H1 (cell line): ENCODE data around the gene CNTN6. TPM values are rescaled to one million over a fixed set of nuclear protein-coding genes. Genes with fewer than 3 reads are reported as not detected.

Experiments used
- CTCF ChIA-PET: fragments of 300-600 bp; sonication (Branson Sonifier 250); formaldehyde crosslinking; loops from one replicate; lab custom pipeline; 2021; ENCODE audit not compliant: partially characterized antibody; lab: Charles Lee
- POLR2A ChIA-PET: fragments of 300-600 bp; sonication (Branson Sonifier 250); formaldehyde crosslinking; loops from one replicate; lab custom pipeline; 2021; ENCODE audit warnings: inconsistent platforms; ENCODE audit not compliant: partially characterized antibody; lab: Charles Lee
- DNase-seq, 2 experiments: peaks; one replicate each; pipeline versions ENCODE4 v3.0.0 to v3.0.0-alpha.2; 2010 to 2022; ENCODE audit warnings: low spot score in 2 of 2, low read depth in 1 of 2, mixed read lengths in 1 of 2
- FAIRE-seq: peaks from 2 replicates; lab custom pipeline; 2011; peaks lifted over from hg19 to GRCh38; lab: Jason Lieb, UNC
- H2AFZ ChIP-seq: 2 replicates; pipeline ENCODE4 v1.8.1; 2012; ENCODE audit warnings: low read length, inconsistent platforms
- H2AK5ac ChIP-seq: 2 replicates; pipeline ENCODE4 v1.6.1; 2013; ENCODE audit warnings: low read depth, low read length
- H2BK120ac ChIP-seq: replicated peaks from 2 replicates; pipeline ENCODE3; 2013; ENCODE audit warnings: low read depth, low read length, inconsistent platforms
- H2BK12ac ChIP-seq: 2 replicates; pipeline ENCODE4 v1.6.1; 2013; ENCODE audit warnings: low read depth, low read length
- H2BK15ac ChIP-seq: 2 replicates; pipeline ENCODE4 v1.6.1; 2013; ENCODE audit warnings: low read length
- H2BK20ac ChIP-seq: 2 replicates; pipeline ENCODE4 v1.6.1; 2013; ENCODE audit warnings: low read length
- H2BK5ac ChIP-seq: 2 replicates; pipeline ENCODE4 v1.6.1; 2013; ENCODE audit warnings: low read depth, low read length
- H3K14ac ChIP-seq: 2 replicates; pipeline ENCODE4 v1.6.1; 2013; ENCODE audit warnings: inconsistent platforms; ENCODE audit not compliant: insufficient read length
- H3K18ac ChIP-seq: 2 replicates; pipeline ENCODE4 v1.6.1; 2013; ENCODE audit warnings: low read length; ENCODE audit errors: extremely low read depth
- H3K23ac ChIP-seq: 2 replicates; pipeline ENCODE4 v1.6.1; 2013; ENCODE audit warnings: inconsistent platforms; ENCODE audit not compliant: insufficient read length
- H3K23me2 ChIP-seq: 2 replicates; pipeline ENCODE4 v1.6.1; 2013; ENCODE audit warnings: low read depth, low read length
- H3K27ac ChIP-seq: 2 replicates; pipeline ENCODE4 v1.6.1; 2011; ENCODE audit warnings: low read depth, low read length, inconsistent platforms
- H3K27me3 ChIP-seq, 4 experiments: replicated peaks in 1 of 4; 1 replicate in 1 of 4; 2 replicates in 3 of 4; pipeline versions ENCODE4 v1.6.1 to v1.8.1; 2011 to 2013; ENCODE audit warnings: low read length in 3 of 4, mild to moderate bottlenecking in 3 of 4, inconsistent platforms in 2 of 4, mixed read lengths in 2 of 4, moderate library complexity in 1 of 4; ENCODE audit not compliant: control insufficient read depth in 3 of 4, insufficient read depth in 3 of 4; ENCODE audit errors: extremely low read depth in 1 of 4
- H3K36me3 ChIP-seq, 4 experiments: 2 replicates each; pipeline versions ENCODE4 v1.6.1 to v1.8.1; 2011 to 2013; ENCODE audit warnings: mild to moderate bottlenecking in 4 of 4, low read length in 3 of 4, moderate library complexity in 2 of 4, control low read depth in 1 of 4, inconsistent platforms in 1 of 4; ENCODE audit not compliant: insufficient read depth in 4 of 4, control insufficient read depth in 2 of 4
- H3K4ac ChIP-seq: replicated peaks from 2 replicates; pipeline ENCODE3; 2013; ENCODE audit warnings: low read length, low read depth, mixed read lengths, inconsistent platforms; ENCODE audit not compliant: insufficient read length
- H3K4me1 ChIP-seq, 4 experiments: replicated peaks in 1 of 4; 1 replicate in 1 of 4; 2 replicates in 3 of 4; pipeline versions ENCODE4 v1.6.1 to v1.8.1; 2011 to 2013; ENCODE audit warnings: low read length in 3 of 4, inconsistent platforms in 2 of 4, mixed read lengths in 1 of 4; ENCODE audit not compliant: insufficient read depth in 4 of 4, control insufficient read depth in 3 of 4
- H3K4me2 ChIP-seq, 2 experiments: 2 replicates each; pipeline versions ENCODE4 v1.6.1 to v1.8.1; 2011 to 2013; ENCODE audit warnings: low read depth in 2 of 2, low read length in 2 of 2, control low read depth in 1 of 2, inconsistent platforms in 1 of 2, mild to moderate bottlenecking in 1 of 2; ENCODE audit not compliant: insufficient read depth in 1 of 2
- H3K4me3 ChIP-seq, 4 experiments: fragments of 200-600, 300-600 bp in 1 of 4; sonication (generic), shearing (Covaris generic), sonication (Bioruptor Twin) in 1 of 4; 2 replicates each; pipeline versions ENCODE4 v1.5.1 to v1.8.1; 2011 to 2016; ENCODE audit warnings: low read length in 4 of 4, low read depth in 3 of 4, control low read depth in 2 of 4, inconsistent platforms in 2 of 4, mild to moderate bottlenecking in 2 of 4, mixed read lengths in 1 of 4, moderate library complexity in 1 of 4; ENCODE audit not compliant: insufficient read depth in 2 of 4; ENCODE audit errors: extremely low read depth in 1 of 4
- H3K56ac ChIP-seq: replicated peaks from 2 replicates; pipeline ENCODE3; 2013; ENCODE audit warnings: low read depth, mild to moderate bottlenecking, mixed read lengths, low read length, inconsistent platforms; ENCODE audit not compliant: insufficient read length
- H3K79me1 ChIP-seq: 2 replicates; pipeline ENCODE4 v1.6.1; 2013; ENCODE audit warnings: low read depth, low read length, control low read depth
- H3K79me2 ChIP-seq, 2 experiments: 2 replicates each; pipeline versions ENCODE4 v1.6.1 to v1.8.1; 2012 to 2013; ENCODE audit warnings: low read length in 2 of 2, mild to moderate bottlenecking in 2 of 2, inconsistent platforms in 1 of 2; ENCODE audit not compliant: insufficient read depth in 2 of 2, control insufficient read depth in 1 of 2
- H3K9ac ChIP-seq, 4 experiments: replicated peaks in 1 of 4; 1 replicate in 1 of 4; 2 replicates in 3 of 4; pipeline versions ENCODE4 v1.6.1 to v1.8.1; 2011 to 2013; ENCODE audit warnings: low read depth in 3 of 4, low read length in 3 of 4, control low read depth in 2 of 4, mild to moderate bottlenecking in 2 of 4, moderate library complexity in 2 of 4, inconsistent platforms in 1 of 4; ENCODE audit errors: extremely low read depth in 1 of 4
- H3K9me3 ChIP-seq, 2 experiments: 2 replicates each; pipeline versions ENCODE4 v1.6.1 to v1.8.1; 2012 to 2013; ENCODE audit warnings: mild to moderate bottlenecking in 2 of 2, moderate library complexity in 2 of 2, control low read depth in 1 of 2, inconsistent platforms in 1 of 2, low read depth in 1 of 2, low read length in 1 of 2, mixed read lengths in 1 of 2; ENCODE audit not compliant: insufficient read depth in 2 of 2
- H4K20me1 ChIP-seq, 2 experiments: replicated peaks in 1 of 2; 2 replicates each; pipeline versions ENCODE3 to v1.8.1; 2011 to 2013; ENCODE audit warnings: inconsistent platforms in 2 of 2, low read length in 2 of 2, mild to moderate bottlenecking in 1 of 2; ENCODE audit not compliant: insufficient read depth in 2 of 2, control insufficient read depth in 1 of 2
- H4K5ac ChIP-seq: 2 replicates; pipeline ENCODE4 v1.6.1; 2013; ENCODE audit warnings: low read length, low read depth, mixed read lengths, inconsistent platforms; ENCODE audit not compliant: insufficient read length
- H4K8ac ChIP-seq: 2 replicates; pipeline ENCODE4 v1.8.0; 2013; ENCODE audit warnings: mild to moderate bottlenecking, moderate library complexity, low read length, inconsistent platforms; ENCODE audit not compliant: insufficient read depth; ENCODE audit errors: extremely low read depth
- H4K91ac ChIP-seq: replicated peaks from 2 replicates; pipeline ENCODE3; 2013; ENCODE audit warnings: low read length, mixed read lengths, inconsistent platforms; ENCODE audit not compliant: insufficient read length
- CREB1 ChIP-seq: IDR thresholded peaks from 2 replicates; pipeline ENCODE4 v1.6.1; 2012; ENCODE audit warnings: inconsistent platforms
- HDAC6 ChIP-seq: IDR thresholded peaks from one replicate; pipeline ENCODE4 v1.7.1; 2012; ENCODE audit warnings: low read depth, mild to moderate bottlenecking, inconsistent platforms, low read length, moderate library complexity
- WGBS, 2 experiments: shearing (Covaris generic) in 1 of 2; methylation state at CpG; one replicate each; pipeline versions ENCODE4 v1.1.6 to v1.1.7; 2013 to 2015; ENCODE audit warnings: low lambda C conversion rate in 2 of 2, mixed read lengths in 2 of 2, inconsistent platforms in 1 of 2, low coverage in 1 of 2, missing lambda C conversion rate in 1 of 2; ENCODE audit not compliant: insufficient replicate concordance in 2 of 2, insufficient coverage in 1 of 2, insufficient read length in 1 of 2; ENCODE audit errors: extremely low coverage in 1 of 2, missing lambda C conversion rate in 1 of 2; 5-methylcytosine and 5-hydroxymethylcytosine counted together
- polyA plus RNA-seq, 7 experiments: library from polyadenylated mRNA; depleted of rRNA in 3 of 7; stranded (reverse) in 5 of 7; unstranded in 2 of 7; fragments of >200 nt in 5 of 7; fragments of 200-250 nt in 2 of 7; gene quantifications; 1 replicate in 5 of 7; 2 replicates in 1 of 7; 4 replicates in 1 of 7; pipeline versions ENCODE4 v1.2.1 to v1.2.3, GENCODE V29; 2011 to 2013; ENCODE audit warnings: missing spikeins in 2 of 7, mixed read lengths in 2 of 7
- total RNA-seq: library from RNA; stranded (reverse); fragmentation: NEBNext Ultra II Directional; extraction: Animal tissue kit (Norgen Biotek cat#: 25700); gene quantifications from 2 replicates; pipeline ENCODE4 v1.2.1, GENCODE V29; 2021

CNTN6 gene
- total and polyA plus RNA-seq, 2 of the 8 experiments (the other 6 are each of a cell fraction or from before 2014, with no cell fraction given), result not detected

DNA sequence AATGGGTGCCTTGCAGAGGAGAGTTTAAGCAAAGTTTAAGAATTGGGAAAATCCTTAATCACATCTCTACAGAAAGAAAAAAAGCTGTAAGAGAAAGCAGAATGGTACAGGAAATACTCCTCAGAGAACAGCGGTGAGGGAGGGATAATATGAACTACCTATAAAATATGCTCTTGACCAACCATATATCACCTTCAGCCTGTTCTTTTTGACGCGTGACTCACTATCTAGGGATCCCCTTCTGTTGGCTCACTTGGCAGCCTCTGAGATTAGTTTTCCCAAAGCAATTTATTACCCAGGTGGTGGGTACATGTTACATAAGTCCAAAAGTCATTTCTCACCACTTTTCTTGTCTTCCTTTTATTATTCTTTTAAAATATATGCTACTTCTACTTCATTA, 97.7 kb downstream of the CNTN6 start:
- TF ChIP-seq CREB1 (no peak), HDAC6 (no peak)
- Histone ChIP-seq H3K79me1 (no peaks in the 10 kb centered on the region), H4K91ac (no peak overlapping the region), H4K5ac (no peak overlapping the region), H3K14ac (no peak overlapping the region), H3K36me3 (no peaks in the 10 kb centered on the region), H2BK20ac (no peak overlapping the region), H3K4ac (no peak overlapping the region), H2AFZ (no peak overlapping the region), H3K27me3 (no peaks in the 10 kb centered on the region), H2AK5ac (no peak overlapping the region), H2BK15ac (no peak overlapping the region), H3K27ac (no peak overlapping the region), H3K4me2 (no peak overlapping the region), H2BK120ac (no peak overlapping the region), H3K9me3 (no peaks in the 10 kb centered on the region), H2BK12ac (no peak overlapping the region), H3K23me2 (no peaks in the 10 kb centered on the region), H4K8ac (no peak overlapping the region), H3K9ac (no peak overlapping the region), H3K18ac (no peak overlapping the region), H3K4me3 (no peak overlapping the region), H3K23ac (no peak overlapping the region), H2BK5ac (no peak overlapping the region), H4K20me1 (no peaks in the 10 kb centered on the region), H3K79me2 (no peaks in the 10 kb centered on the region), H3K4me1 (peaks cover 0 to 6% (median 1%) of the 10 kb centered on the region in 4 experiments; a peak in 4 of 7 replicates), H3K56ac (no peak overlapping the region)
- ChIA-PET CTCF (interaction anchor here (3.5 kb wide), 1 partner anchor 15 kb away, joined by 14 read pairs; no protein-coding TSS in a partner anchor), POLR2A (no interaction called here)
- whole genome bisulfite sequencing, 2 experiments, result 94% methylated on average over 3 of the region's 3 CpGs; no CpG with 5 or more reads in 1 of the 2 experiments
- no peak for DNase-seq
- no peak for FAIRE-seq
